ENCODE results near the gene DDN. TPM values are rescaled to one million over a fixed set of nuclear protein-coding genes. Genes with fewer than 3 reads are reported as not detected.

DDN gene
- total and polyA plus RNA-seq, 9 of the 15 experiments (the other 6 are each of a cell fraction or from before 2014, with no cell fraction given), result 0.03 to 3.6 (median 1.6) TPM

DNA sequence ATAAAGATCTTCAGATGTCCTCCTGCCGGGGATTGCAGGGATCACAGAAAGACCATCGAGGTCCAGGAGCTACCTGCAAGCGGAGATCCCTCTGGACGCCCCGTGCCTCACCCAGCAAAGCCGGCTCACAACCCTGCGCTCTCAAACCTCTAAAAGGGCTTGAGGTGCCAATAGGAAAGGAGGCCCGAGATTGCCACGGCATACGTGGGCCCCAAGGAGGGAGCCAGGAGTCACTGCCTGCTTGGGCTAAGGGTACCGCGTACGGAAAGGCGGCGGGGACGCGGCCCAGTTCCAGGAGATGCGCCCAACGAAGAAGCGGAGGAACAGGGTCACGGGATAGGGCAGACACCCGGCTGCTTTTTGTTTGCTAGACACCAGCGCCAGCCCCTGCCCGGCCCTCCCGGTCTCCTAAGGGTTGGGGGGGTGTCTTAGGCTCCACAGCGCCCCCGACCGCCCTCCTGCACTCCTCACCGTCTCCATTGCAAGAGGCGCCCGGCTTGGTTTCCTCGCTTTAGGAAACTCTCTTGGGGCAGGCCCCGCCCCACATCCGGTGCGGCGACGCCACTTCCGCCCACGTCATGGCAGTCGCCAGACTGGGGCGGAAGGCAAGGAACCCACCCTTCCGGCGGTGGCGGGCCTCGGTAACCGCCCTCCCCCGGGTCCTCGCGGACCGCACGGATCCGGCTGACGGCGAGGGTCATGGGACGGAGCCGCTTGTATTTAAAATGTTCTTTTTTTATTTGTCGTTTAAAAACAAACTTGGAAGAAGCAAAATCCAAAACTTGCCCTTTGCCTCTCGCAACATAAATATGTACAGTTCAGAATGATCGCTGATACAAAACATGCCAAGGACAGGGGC lies 19.3 kb upstream of the DDN start, which contains the start of gene PRKAG1 (continued):
- TF ChIP-seq ZFX (CRISPR knock-in tag; IDR thresholded peaks at IDR 0.05) (peak; percentile 96), PRDM10 (IDR thresholded peaks at IDR 0.05; ENCODE audit: partially characterized antibody) (peak; percentile 18), CXXC5 (CRISPR knock-in tag; IDR thresholded peaks at IDR 0.05) (peak; percentile 92), ZNF12 (CRISPR knock-in tag; IDR thresholded peaks at IDR 0.05) (no peak), ILF3 (IDR thresholded peaks at IDR 0.05; ENCODE audit: borderline replicate concordance) (no peak), TGIF2 (CRISPR knock-in tag; IDR thresholded peaks at IDR 0.05) (no peak), E2F5 (CRISPR knock-in tag; IDR thresholded peaks at IDR 0.05) (0 out of 2 replicates have a peak, but pooled peaks have one; percentile 83), CSDE1 (IDR thresholded peaks at IDR 0.05) (no peak), PHF8 (IDR thresholded peaks at IDR 0.05; ENCODE audit: borderline replicate concordance, low read length) (peak; percentile 77; the same call in 1 of the 2 replicates), ZNF395 (CRISPR knock-in tag; IDR thresholded peaks at IDR 0.05) (peak; percentile 73), MITF (IDR thresholded peaks at IDR 0.05) (peak; percentile 20; the same call in 1 of the 2 replicates), ZBTB7A (IDR thresholded peaks at IDR 0.05; ENCODE audit: borderline replicate concordance, control insufficient read depth, low read depth, low read length) (peak; percentile 77; the same call in 1 of the 2 replicates), ZNF217 (CRISPR knock-in tag; IDR thresholded peaks at IDR 0.05) (no peak), FOXP1 (CRISPR knock-in tag; IDR thresholded peaks at IDR 0.05) (peak; percentile 64; the same call in 1 of the 2 replicates), PURB (CRISPR knock-in tag; IDR thresholded peaks at IDR 0.05; ENCODE audit: low read depth) (no peak), RAD51 (IDR thresholded peaks at IDR 0.05; ENCODE audit: borderline replicate concordance, low read depth) (peak; percentile 49), ZNF316 (IDR thresholded peaks at IDR 0.05) (no peak), NCOA1 (IDR thresholded peaks at IDR 0.05; ENCODE audit: low read depth) (0 out of 2 replicates have a peak, but pooled peaks have one; percentile 20)
- TF ChIP-seq, protein P1, sequence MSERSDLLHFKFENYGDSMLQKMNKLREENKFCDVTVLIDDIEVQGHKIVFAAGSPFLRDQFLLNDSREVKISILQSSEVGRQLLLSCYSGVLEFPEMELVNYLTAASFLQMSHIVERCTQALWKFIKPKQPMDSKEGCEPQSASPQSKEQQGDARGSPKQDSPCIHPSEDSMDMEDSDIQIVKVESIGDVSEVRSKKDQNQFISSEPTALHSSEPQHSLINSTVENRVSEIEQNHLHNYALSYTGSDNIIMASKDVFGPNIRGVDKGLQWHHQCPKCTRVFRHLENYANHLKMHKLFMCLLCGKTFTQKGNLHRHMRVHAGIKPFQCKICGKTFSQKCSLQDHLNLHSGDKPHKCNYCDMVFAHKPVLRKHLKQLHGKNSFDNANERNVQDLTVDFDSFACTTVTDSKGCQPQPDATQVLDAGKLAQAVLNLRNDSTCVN (CRISPR knock-in tag; IDR thresholded peaks at IDR 0.05), result no peak

Data from K562 (cell line).